Activated naive CD8-positive, alpha-beta T cell treated with anti-CD3 and anti-CD28 coated beads, Interleukin-2, amount 10 ng/mL, durations not matched to agents 7 days and 5 days (primary cell): ENCODE data around the gene BCL2L1. TPM values are rescaled to one million over a fixed set of nuclear protein-coding genes. Genes with fewer than 3 reads are reported as not detected.
"Not testable (repeated sequence)": the region's sequence is repeated elsewhere in the genome, so short reads cannot be mapped to it uniquely, and the experiment has no call there.

Experiments used
- ATAC-seq: fragments of 150-1000 bp; cut with Tn5 transposase; one replicate; pipeline ENCODE4 v1.10.0; 2021; ENCODE audit warnings: low read depth, moderate library complexity
- POLR2A ChIA-PET: fragments of 350-600 bp; sonication (Branson Sonifier 250); formaldehyde crosslinking; loops from one replicate; lab custom pipeline; 2021; ENCODE audit warnings: antibody characterized with exemption; lab: Charles Lee
- DNase-seq: peaks from one replicate; pipeline ENCODE4 v3.0.0; 2021
- H3K27ac Mint-ChIP-seq: one replicate; pipeline ENCODE4 v1.8.0; 2022; ENCODE audit warnings: mild to moderate bottlenecking, mixed read lengths
- H3K27me3 Mint-ChIP-seq: one replicate; pipeline ENCODE4 v1.8.0; 2022; ENCODE audit warnings: mild to moderate bottlenecking, moderate library complexity, mixed read lengths
- H3K36me3 Mint-ChIP-seq: one replicate; pipeline ENCODE4 v1.8.0; 2021; ENCODE audit warnings: mild to moderate bottlenecking, mixed read lengths
- H3K4me1 Mint-ChIP-seq: one replicate; pipeline ENCODE4 v1.8.0; 2021; ENCODE audit warnings: mixed read lengths
- H3K4me3 Mint-ChIP-seq: one replicate; pipeline ENCODE4 v1.8.0; 2022; ENCODE audit warnings: mild to moderate bottlenecking, moderate library complexity, mixed read lengths
- H3K9me3 Mint-ChIP-seq: one replicate; pipeline ENCODE4 v1.8.0; 2021; ENCODE audit warnings: mixed read lengths
- total RNA-seq, 2 experiments: library from RNA; stranded (reverse); gene quantifications; one replicate each; pipeline ENCODE4 v1.2.3, GENCODE V29; 2021

BCL2L1 gene
- total RNA-seq, 2 experiments from 2014 or later, result 61.7 to 64.5 TPM

GRCh38 chr20:31623123-31623505, 99.6 kb downstream of the BCL2L1 start:
- H3K4me3 Mint-ChIP-seq, ATAC-seq, H3K27ac Mint-ChIP-seq, DNase-seq, POLR2A ChIA-PET, H3K36me3 Mint-ChIP-seq, H3K9me3 Mint-ChIP-seq, H3K4me1 Mint-ChIP-seq, H3K27me3 Mint-ChIP-seq: not testable (repeated sequence)

- ATAC-seq (no peak), DNase-seq (no peak)
- Mint-ChIP-seq H3K27me3 (peaks cover 7% of the 10 kb centered on the region), H3K4me3 (no peak overlapping the region), H3K4me1 (peaks cover 5% of the 10 kb centered on the region), H3K9me3 (no peaks in the 10 kb centered on the region), H3K36me3 (no peaks in the 10 kb centered on the region), H3K27ac (no peak overlapping the region)
- POLR2A ChIA-PET, result no interaction called here
These were observed 102.4 kb downstream of the BCL2L1 start for GRCh38 chr20:31620246-31620645.

- no peaks in the 10 kb centered on the region for H3K36me3 Mint-ChIP-seq
- peak overlapping the region; percentile 79 for H3K27ac Mint-ChIP-seq
- peaks cover 12% of the 10 kb centered on the region for H3K27me3 Mint-ChIP-seq
- no peak overlapping the region for H3K4me3 Mint-ChIP-seq
- peaks cover 6% of the 10 kb centered on the region for H3K4me1 Mint-ChIP-seq
- POLR2A ChIA-PET, result interaction anchor here (1.1 kb wide), 1 partner anchor 44 kb away, joined by 3 read pairs; no protein-coding TSS in a partner anchor
- H3K9me3 Mint-ChIP-seq, result no peaks in the 10 kb centered on the region
- DNase-seq (no peak), ATAC-seq (peak; percentile 33)
These were observed 105.1 kb downstream of the BCL2L1 start for GRCh38 chr20:31617432-31618104.

- DNase-seq (no peak), ATAC-seq (no peak)
- H3K4me3 Mint-ChIP-seq, result no peak overlapping the region
- no peak overlapping the region for H3K27ac Mint-ChIP-seq
- POLR2A ChIA-PET, result interaction anchor here (0.7 kb wide), 1 partner anchor 43 kb away, joined by 4 read pairs; no protein-coding TSS in a partner anchor
- no peaks in the 10 kb centered on the region for H3K9me3 Mint-ChIP-seq
- peaks cover 12% of the 10 kb centered on the region for H3K27me3 Mint-ChIP-seq
- H3K4me1 Mint-ChIP-seq, result peaks cover 6% of the 10 kb centered on the region
- H3K36me3 Mint-ChIP-seq, result no peaks in the 10 kb centered on the region
These were observed 107.3 kb downstream of the BCL2L1 start for GRCh38 chr20:31615416-31615815.

Other genes with a start within 250 kb of the BCL2L1 start
- gene DEFB124, start 247.7 kb downstream of the BCL2L1 start, total RNA-seq, result not detected
- not detected for gene REM1, start 247.6 kb downstream of the BCL2L1 start, total RNA-seq
- gene HM13, start 208.4 kb downstream of the BCL2L1 start, total RNA-seq, result 100 to 1,000 TPM; 112 to 120 TPM
- 1 to 10 TPM in 1 of 2 experiments, under 1 TPM in 1; 0.72 to 1.2 TPM for gene ID1, start 117.6 kb downstream of the BCL2L1 start, total RNA-seq
- gene COX4I2, start 85.0 kb downstream of the BCL2L1 start, total RNA-seq, result not detected
- gene TPX2, start 16.4 kb upstream of the BCL2L1 start, total RNA-seq, result 100 to 1,000 TPM; 111 to 114 TPM
- under 1 TPM; 0.31 to 0.39 TPM for gene MYLK2, start 96.5 kb upstream of the BCL2L1 start, total RNA-seq
- not detected for gene FOXS1, start 122.7 kb upstream of the BCL2L1 start, total RNA-seq
- gene DUSP15, start 147.7 kb upstream of the BCL2L1 start, total RNA-seq, result not detected
- not detected for gene TTLL9, start 147.8 kb upstream of the BCL2L1 start, total RNA-seq
- 10 to 100 TPM; 13.1 to 13.4 TPM for gene PDRG1, start 229.2 kb upstream of the BCL2L1 start, total RNA-seq
- gene XKR7, start 245.3 kb upstream of the BCL2L1 start, total RNA-seq, result not detected